ENCODE data around the gene CDC37. TPM values are rescaled to one million over a fixed set of nuclear protein-coding genes. Genes with fewer than 3 reads are reported as not detected.

CDC37 gene
- polyA plus RNA-seq, 1 donor (not counting 4 experiments of a cell fraction or from before 2014, with no cell fraction given) = 376 TPM

DNA sequence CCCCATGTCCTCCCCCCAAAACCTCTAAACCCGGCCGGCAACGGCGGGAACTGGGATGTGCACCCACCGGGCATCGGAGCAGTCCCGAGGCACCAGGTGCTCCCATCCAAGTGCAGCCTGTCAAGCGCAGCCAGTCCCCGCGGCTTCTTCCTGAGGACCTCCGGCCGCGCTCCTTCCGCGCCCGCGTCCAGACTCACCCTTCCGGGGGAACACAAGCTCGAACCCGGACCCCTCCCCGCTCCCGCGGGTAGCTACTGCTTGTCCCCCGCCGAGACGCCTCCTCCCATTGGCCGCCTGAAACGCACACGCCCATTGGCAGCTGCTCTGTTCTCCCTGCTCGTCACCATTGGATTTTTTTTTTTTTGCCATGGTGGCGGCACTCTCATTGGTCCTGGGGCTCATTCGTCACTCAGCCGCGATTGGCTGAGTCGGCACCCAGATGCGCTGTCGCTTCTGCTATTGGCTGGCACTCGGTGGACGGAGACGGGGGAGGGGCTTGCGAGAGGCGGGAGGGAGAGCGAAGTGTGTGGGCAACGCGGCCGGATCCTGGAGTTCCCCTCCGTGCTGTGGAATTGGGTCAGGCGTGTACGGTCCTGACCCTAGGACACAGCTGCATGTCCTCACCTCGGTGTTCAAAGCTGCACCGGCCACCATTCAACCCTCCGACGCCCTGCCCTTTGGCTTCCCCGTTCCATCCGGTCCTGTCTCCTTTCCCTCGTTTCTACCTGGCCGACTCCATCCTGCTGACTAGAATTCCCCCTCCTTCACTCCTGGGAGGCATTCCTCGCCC is 22.8 kb downstream of the CDC37 start, which contains the start of gene TYK2:
Gene TYK2 (minus strand): TSS at position 260 of the 790 bp plus-strand sequence. CDS start 2,166 bp downstream, outside the sequence.
- FAIRE-seq (peak; percentile 92), DNase-seq (ENCODE audit: low read depth, low spot score) (peak; percentile 96)
- Histone ChIP-seq H3K9ac (ENCODE audit: control insufficient read depth, extremely low read depth, insufficient read depth, low read length) (peak within 1 kb of the TSS; percentile 88), H3K27me3 (ENCODE audit: control insufficient read depth, extremely low read depth, insufficient read depth, low read length) (no peaks in the 10 kb centered on the region), H3K36me3 (ENCODE audit: control insufficient read depth in 2 of 2, extremely low read depth in 1 of 2, insufficient read depth in 2 of 2, low read length in 2 of 2) (peaks cover 0 to 5% of the 10 kb centered on the region in 2 experiments), H3K27ac (ENCODE audit: control insufficient read depth, insufficient read depth, low read length) (peak within 1 kb of the TSS; percentile 76), H3K4me1 (ENCODE audit: control insufficient read depth, extremely low read depth, insufficient read depth, low read length) (peaks cover 8% of the 10 kb centered on the region), H3K9me1 (ENCODE audit: control insufficient read depth, extremely low read depth, insufficient read depth, low read length) (no peaks in the 10 kb centered on the region), H3K4me2 (ENCODE audit: control insufficient read depth, extremely low read depth, insufficient read depth, low read depth, low read length) (peak within 1 kb of the TSS; percentile 92), H2AFZ (ENCODE audit: control insufficient read depth, low read length) (peak within 1 kb of the TSS; percentile 96), H3K4me3 (ENCODE audit: control insufficient read depth in 2 of 3, extremely low read depth in 1 of 3, insufficient read depth in 2 of 3, low read depth in 1 of 3, low read length in 3 of 3) (peak within 1 kb of the TSS; percentile 96 to 100 (median 98)), H4K20me1 (ENCODE audit: control insufficient read depth, extremely low read depth, insufficient read depth, low read length) (no peaks in the 10 kb centered on the region), H3K79me2 (ENCODE audit: control insufficient read depth, insufficient read depth, low read length) (peaks cover 10% of the 10 kb centered on the region), H3K9me3 (ENCODE audit: control insufficient read depth, low read depth, low read length) (no peaks in the 10 kb centered on the region)
- TF ChIP-seq, protein P1, sequence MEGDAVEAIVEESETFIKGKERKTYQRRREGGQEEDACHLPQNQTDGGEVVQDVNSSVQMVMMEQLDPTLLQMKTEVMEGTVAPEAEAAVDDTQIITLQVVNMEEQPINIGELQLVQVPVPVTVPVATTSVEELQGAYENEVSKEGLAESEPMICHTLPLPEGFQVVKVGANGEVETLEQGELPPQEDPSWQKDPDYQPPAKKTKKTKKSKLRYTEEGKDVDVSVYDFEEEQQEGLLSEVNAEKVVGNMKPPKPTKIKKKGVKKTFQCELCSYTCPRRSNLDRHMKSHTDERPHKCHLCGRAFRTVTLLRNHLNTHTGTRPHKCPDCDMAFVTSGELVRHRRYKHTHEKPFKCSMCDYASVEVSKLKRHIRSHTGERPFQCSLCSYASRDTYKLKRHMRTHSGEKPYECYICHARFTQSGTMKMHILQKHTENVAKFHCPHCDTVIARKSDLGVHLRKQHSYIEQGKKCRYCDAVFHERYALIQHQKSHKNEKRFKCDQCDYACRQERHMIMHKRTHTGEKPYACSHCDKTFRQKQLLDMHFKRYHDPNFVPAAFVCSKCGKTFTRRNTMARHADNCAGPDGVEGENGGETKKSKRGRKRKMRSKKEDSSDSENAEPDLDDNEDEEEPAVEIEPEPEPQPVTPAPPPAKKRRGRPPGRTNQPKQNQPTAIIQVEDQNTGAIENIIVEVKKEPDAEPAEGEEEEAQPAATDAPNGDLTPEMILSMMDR (optimal IDR thresholded peaks at IDR 0.05 in 1 of 3, IDR thresholded peaks at IDR 0.05 in 1 of 3, conservative IDR thresholded peaks at IDR 0.05 in 1 of 3; ENCODE audit: extremely low read depth in 1 of 3, insufficient read depth in 2 of 3, low read length in 3 of 3) = no peak
- no peak for TF ChIP-seq EZH2 (IDR thresholded peaks at IDR 0.05; ENCODE audit: low read length)
- dilution Hi-C loops (cut with MboI; ENCODE audit: extremely low pct_ligation_motif_present, low sequenced_read_pairs) = no loop called here

DNA sequence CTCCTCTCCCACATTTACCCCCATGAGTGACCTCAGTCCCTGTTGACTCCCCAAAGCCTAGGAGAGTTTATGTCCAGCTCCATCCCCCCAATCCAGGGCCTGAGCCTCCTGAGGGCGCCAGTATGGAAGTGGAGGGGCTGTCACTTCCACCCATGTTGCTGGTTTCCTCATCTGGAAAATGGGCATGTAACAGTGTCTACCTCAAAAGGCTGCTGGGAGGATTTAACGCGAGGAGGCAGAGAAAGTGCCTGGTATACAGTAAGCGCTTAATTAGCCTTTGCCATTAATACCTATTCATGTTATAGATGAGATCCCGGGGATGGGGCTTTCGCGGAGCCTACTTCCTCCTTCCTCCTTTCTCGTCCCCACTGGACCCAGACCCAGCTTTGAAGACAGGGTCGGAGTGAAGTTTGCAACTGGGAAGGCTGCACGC is 23.4 kb downstream of the CDC37 start:
- peaks cover 8% of the 10 kb centered on the region for H3K4me1 ChIP-seq (ENCODE audit: control insufficient read depth, extremely low read depth, insufficient read depth, low read length)
- dilution Hi-C loops (cut with MboI; ENCODE audit: extremely low pct_ligation_motif_present, low sequenced_read_pairs) = no loop called here
- H3K27me3 ChIP-seq (ENCODE audit: control insufficient read depth, extremely low read depth, insufficient read depth, low read length) = no peaks in the 10 kb centered on the region
- H3K79me2 ChIP-seq (ENCODE audit: control insufficient read depth, insufficient read depth, low read length) = peaks cover 10% of the 10 kb centered on the region
- no peaks in the 10 kb centered on the region for H3K9me3 ChIP-seq (ENCODE audit: control insufficient read depth, low read depth, low read length)
- H3K4me3 ChIP-seq (ENCODE audit: control insufficient read depth in 2 of 3, extremely low read depth in 1 of 3, insufficient read depth in 2 of 3, low read depth in 1 of 3, low read length in 3 of 3) = peak overlapping the region; percentile 96 to 100 (median 98)
- H2AFZ ChIP-seq (ENCODE audit: control insufficient read depth, low read length) = peak overlapping the region; percentile 96
- TF ChIP-seq EZH2 (IDR thresholded peaks at IDR 0.05; ENCODE audit: low read length) = no peak
- TF ChIP-seq, protein P1 (optimal IDR thresholded peaks at IDR 0.05 in 1 of 3, IDR thresholded peaks at IDR 0.05 in 1 of 3, conservative IDR thresholded peaks at IDR 0.05 in 1 of 3; ENCODE audit: extremely low read depth in 1 of 3, insufficient read depth in 2 of 3, low read length in 3 of 3) = peak in 1 of 3 experiments; percentile 18
- peak overlapping the region; percentile 88 for H3K9ac ChIP-seq (ENCODE audit: control insufficient read depth, extremely low read depth, insufficient read depth, low read length)
- H3K9me1 ChIP-seq (ENCODE audit: control insufficient read depth, extremely low read depth, insufficient read depth, low read length) = no peaks in the 10 kb centered on the region
- peaks cover 0 to 5% of the 10 kb centered on the region in 2 experiments for H3K36me3 ChIP-seq (ENCODE audit: control insufficient read depth in 2 of 2, extremely low read depth in 1 of 2, insufficient read depth in 2 of 2, low read length in 2 of 2)
- DNase-seq (ENCODE audit: low read depth, low spot score) (no peak), FAIRE-seq (no peak)
- no peaks in the 10 kb centered on the region for H4K20me1 ChIP-seq (ENCODE audit: control insufficient read depth, extremely low read depth, insufficient read depth, low read length)
- peak overlapping the region; percentile 92 for H3K4me2 ChIP-seq (ENCODE audit: control insufficient read depth, extremely low read depth, insufficient read depth, low read depth, low read length)
- H3K27ac ChIP-seq (ENCODE audit: control insufficient read depth, insufficient read depth, low read length) = peak overlapping the region; percentile 76
